Measurements from ENCODE around the gene TRIP4. TPM values are rescaled to one million over a fixed set of nuclear protein-coding genes. Genes with fewer than 3 reads are reported as not detected.

TRIP4 gene
- total and polyA plus RNA-seq, 2 of the 8 experiments (the other 6 are each of a cell fraction or from before 2014, with no cell fraction given): 6.2 to 18.9 TPM

DNA sequence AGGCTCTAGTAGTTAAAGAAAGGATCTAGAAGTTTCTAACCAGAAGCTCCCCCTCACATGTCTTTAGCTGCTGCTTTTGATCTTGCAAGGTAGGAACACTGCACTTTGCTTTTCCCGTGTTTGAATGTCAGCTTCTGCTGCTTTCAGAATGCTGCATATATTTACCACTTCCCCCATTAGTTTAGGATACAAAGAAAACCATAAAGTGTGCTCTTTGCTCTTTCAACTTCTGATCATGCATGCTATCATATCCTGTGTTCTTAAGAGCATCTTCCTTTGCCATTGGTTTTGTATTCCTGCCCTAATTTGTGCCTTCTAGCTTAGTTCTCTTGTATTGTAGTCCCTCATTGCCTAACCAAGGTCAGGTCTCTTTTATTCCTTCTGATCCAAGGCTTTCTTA, 116.0 kb downstream of the TRIP4 start:
- peaks cover 5 to 90% of the 10 kb centered on the region in 2 experiments for H3K79me2 ChIP-seq (ENCODE audit: control insufficient read depth in 1 of 2, insufficient read depth in 2 of 2, low read length in 2 of 2)
- TF ChIP-seq SUZ12 (IDR thresholded peaks at IDR 0.05; ENCODE audit: low read length): no peak
- no peak for TF ChIP-seq MAFK (IDR thresholded peaks at IDR 0.05; ENCODE audit: low read depth, low read length)
- no peak for TF ChIP-seq POLR2AphosphoS5 (IDR thresholded peaks at IDR 0.05; ENCODE audit: low read depth, low read length)
- no peak for TF ChIP-seq SP1 (IDR thresholded peaks at IDR 0.05; ENCODE audit: low read depth, low read length)
- no peak for TF ChIP-seq RFX5 (IDR thresholded peaks at IDR 0.05; ENCODE audit: borderline replicate concordance, low read depth, low read length)
- no peak for TF ChIP-seq FOSL1 (IDR thresholded peaks at IDR 0.05; ENCODE audit: insufficient read depth, low read depth, low read length)
- TF ChIP-seq SRF (IDR thresholded peaks at IDR 0.05; ENCODE audit: low read depth, low read length): no peak
- TF ChIP-seq, protein P1, sequence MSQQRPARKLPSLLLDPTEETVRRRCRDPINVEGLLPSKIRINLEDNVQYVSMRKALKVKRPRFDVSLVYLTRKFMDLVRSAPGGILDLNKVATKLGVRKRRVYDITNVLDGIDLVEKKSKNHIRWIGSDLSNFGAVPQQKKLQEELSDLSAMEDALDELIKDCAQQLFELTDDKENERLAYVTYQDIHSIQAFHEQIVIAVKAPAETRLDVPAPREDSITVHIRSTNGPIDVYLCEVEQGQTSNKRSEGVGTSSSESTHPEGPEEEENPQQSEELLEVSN (IDR thresholded peaks at IDR 0.05): no peak
- TF ChIP-seq YY1 (IDR thresholded peaks at IDR 0.05; ENCODE audit: low read depth, low read length): no peak
- no peak for TF ChIP-seq JUND (IDR thresholded peaks at IDR 0.05; ENCODE audit: low read length)

More for the DNA sequence above, 116.0 kb downstream of the TRIP4 start:
- Histone ChIP-seq H2BK5ac (ENCODE audit: low read depth, low read length) (no peak overlapping the region), H2AFZ (ENCODE audit: low read length) (no peak overlapping the region), H3K4me1 (replicated peaks in 1 of 4; ENCODE audit: control insufficient read depth in 3 of 4, insufficient read depth in 4 of 4, low read length in 3 of 4) (no peaks in the 10 kb centered on the region; a peak in 1 of 7 replicates), H3K79me1 (ENCODE audit: low read depth, low read length) (peaks cover 12% of the 10 kb centered on the region), H3K18ac (ENCODE audit: extremely low read depth, low read length) (no peak overlapping the region), H2BK120ac (replicated peaks; ENCODE audit: low read depth, low read length) (no peak overlapping the region), H4K20me1 (replicated peaks in 1 of 2; ENCODE audit: control insufficient read depth in 1 of 2, insufficient read depth in 2 of 2, low read length in 2 of 2) (peaks cover 13 to 26% of the 10 kb centered on the region in 2 experiments), H3K4me3 (ENCODE audit: extremely low read depth in 1 of 4, insufficient read depth in 2 of 4, low read depth in 3 of 4, low read length in 4 of 4) (no peak overlapping the region), H3K23ac (ENCODE audit: insufficient read length) (no peak overlapping the region), H3K56ac (replicated peaks; ENCODE audit: insufficient read length, low read depth, low read length) (no peak overlapping the region), H4K5ac (ENCODE audit: insufficient read length, low read depth, low read length) (no peak overlapping the region), H3K23me2 (ENCODE audit: low read depth, low read length) (no peaks in the 10 kb centered on the region), H4K8ac (ENCODE audit: extremely low read depth, insufficient read depth, low read length) (no peak overlapping the region), H3K27me3 (replicated peaks in 1 of 4; ENCODE audit: control insufficient read depth in 3 of 4, extremely low read depth in 1 of 4, insufficient read depth in 3 of 4, low read length in 3 of 4) (no peaks in the 10 kb centered on the region), H2AK5ac (ENCODE audit: low read depth, low read length) (no peak overlapping the region), H2BK15ac (ENCODE audit: low read length) (no peak overlapping the region), H3K4ac (replicated peaks; ENCODE audit: insufficient read length, low read depth, low read length) (no peak overlapping the region), H4K91ac (replicated peaks; ENCODE audit: insufficient read length, low read length) (no peak overlapping the region), H3K27ac (ENCODE audit: low read depth, low read length) (no peak overlapping the region), H3K9ac (replicated peaks in 1 of 4; ENCODE audit: extremely low read depth in 1 of 4, low read depth in 3 of 4, low read length in 3 of 4) (no peak overlapping the region), H3K4me2 (ENCODE audit: insufficient read depth in 1 of 2, low read depth in 2 of 2, low read length in 2 of 2) (no peak overlapping the region), H3K14ac (ENCODE audit: insufficient read length) (no peak overlapping the region), H2BK12ac (ENCODE audit: low read depth, low read length) (no peak overlapping the region), H3K9me3 (ENCODE audit: insufficient read depth in 2 of 2, low read depth in 1 of 2, low read length in 1 of 2) (no peaks in the 10 kb centered on the region), H2BK20ac (ENCODE audit: low read length) (no peak overlapping the region), H3K36me3 (ENCODE audit: control insufficient read depth in 2 of 4, insufficient read depth in 4 of 4, low read length in 3 of 4) (peaks cover 10 to 21% (median 16%) of the 10 kb centered on the region in 4 experiments)
- ChIA-PET POLR2A (ENCODE audit: partially characterized antibody) (interaction anchor here (0.6 to 1.6 kb wide), 8 partner anchors 9 to 177 kb away, joined by 3 to 6 read pairs (median 3); partner anchors contain the start of gene ZNF609), CTCF (ENCODE audit: partially characterized antibody) (interaction anchor here (0.5 to 1.3 kb wide), 7 partner anchors 9 to 378 kb away, joined by 3 to 7 read pairs (median 3); no protein-coding TSS in a partner anchor)
- DNase-seq (ENCODE audit: low read depth in 1 of 2, low spot score in 2 of 2) (no peak), FAIRE-seq (no peak)
- 89% methylated on average over 1 of the region's 1 CpG; no CpG with 5 or more reads in 1 of the 2 experiments for WGBS, 2 experiments (ENCODE audit: extremely low coverage in 1 of 2, insufficient coverage in 1 of 2, insufficient read length in 1 of 2, insufficient replicate concordance in 2 of 2, low coverage in 1 of 2, low lambda C conversion rate in 2 of 2, missing lambda C conversion rate in 1 of 2)
